Tibial artery (tissue), 4 donors: ENCODE measurements around the gene UNC13D.
A peak's percentile ranks its signal among the peaks of the same experiment; 100 is the strongest.
"Not testable (repeated sequence)": the region's sequence is repeated elsewhere in the genome, so short reads cannot be mapped to it uniquely, and the experiment has no call there.

Source experiments
- DNase-seq, 2 donors: peaks; one replicate each; pipeline ENCODE4 v3.0.0-alpha.2; 2019
- H3K27ac ChIP-seq, 2 donors: fragments of 200-600 bp; sonication (generic) in 1 of 2; 1 replicate in 1 of 2; 2 replicates in 1 of 2; pipeline ENCODE4 v1.5.1; 2018 to 2019; ENCODE audit warnings: mild to moderate bottlenecking in 1 of 2
- H3K27me3 ChIP-seq, 2 donors: fragments of 200-600 bp; sonication (generic) in 1 of 2; one replicate each; pipeline versions ENCODE4 v1.5.1 to v1.6.0; 2016 to 2019
- H3K36me3 ChIP-seq, 3 donors: fragments of 200-600 bp; sonication (generic) in 2 of 3; one replicate each; pipeline ENCODE4 v1.5.1; 2016 to 2019; ENCODE audit warnings: mild to moderate bottlenecking in 2 of 3
- H3K4me1 ChIP-seq, 4 donors: fragments of 200-600 bp; sonication (generic) in 2 of 4; 1 replicate in 3 of 4; 2 replicates in 1 of 4; pipeline ENCODE4 v1.5.1; 2016 to 2019
- H3K4me3 ChIP-seq, 2 donors: fragments of 200-600 bp; sonication (generic) in 1 of 2; 1 replicate in 1 of 2; 2 replicates in 1 of 2; pipeline ENCODE4 v1.5.1; 2018 to 2019; ENCODE audit warnings: mild to moderate bottlenecking in 2 of 2
- H3K9me3 ChIP-seq, 3 donors: fragments of 200-600 bp; sonication (generic) in 1 of 3; one replicate each; pipeline ENCODE4 v1.5.1; 2016 to 2019
- intact Hi-C: fragments of 100-400 bp; cut with DNase I; formaldehyde crosslinking; loops from one replicate; pipeline ENCODE4 v1.15.0; 2023; ENCODE audit warnings: low total_unique reads
- TF ChIP-seq, protein P1 (sequence below), 2 experiments: fragments of 200-600 bp in 1 of 2; fragments of 450-650 bp in 1 of 2; IDR thresholded peaks; one replicate each; pipeline ENCODE4 v1.5.1; 2017 to 2019; ENCODE audit warnings: antibody characterized with exemption in 2 of 2, mild to moderate bottlenecking in 1 of 2, moderate library complexity in 1 of 2

Gene UNC13D

DNA sequence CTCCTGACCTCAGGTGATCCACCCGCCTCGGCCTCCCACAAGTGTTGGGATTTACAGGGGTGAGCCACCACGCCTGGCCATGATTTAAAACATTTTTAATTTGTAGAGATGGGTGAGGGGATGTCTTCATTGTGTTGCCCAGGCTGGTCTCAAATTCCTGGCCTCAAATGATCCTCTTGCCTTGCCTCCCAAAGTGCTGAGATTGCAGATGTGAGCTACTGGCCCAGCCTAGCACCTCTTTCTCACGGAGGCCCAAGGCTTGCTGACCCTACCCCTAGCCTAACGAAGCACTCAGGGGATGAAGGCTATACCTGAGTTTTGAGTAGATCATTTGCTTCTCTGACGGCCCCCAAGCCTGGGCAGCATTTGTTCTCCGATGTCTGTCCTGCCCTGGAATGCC is 33.0 kb downstream of the UNC13D start:
- H3K27ac ChIP-seq: no peak overlapping the region
- peaks cover 38 to 64% (median 59%) of the 10 kb centered on the region in 3 donors for H3K36me3 ChIP-seq
- no peak overlapping the region for H3K4me3 ChIP-seq

DNA sequence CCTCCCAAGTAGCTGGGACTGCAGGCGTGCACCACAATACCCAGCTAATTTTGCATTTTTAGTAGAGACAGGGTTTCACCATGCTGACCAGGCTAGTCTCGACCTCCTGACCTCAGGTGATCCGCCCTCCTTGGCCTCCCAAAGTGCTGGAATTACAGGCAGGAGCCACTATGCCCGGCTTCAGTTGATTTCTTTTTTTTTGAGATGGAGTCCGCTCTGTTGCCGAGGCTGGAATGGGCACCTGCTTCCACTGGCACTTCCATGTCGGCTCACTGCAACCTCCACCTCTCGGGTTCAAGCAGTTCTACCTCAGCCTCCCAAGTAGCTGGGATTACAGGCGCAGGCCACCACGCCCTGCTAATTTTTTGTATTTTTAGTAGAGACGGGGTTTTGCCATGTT is 33.4 kb downstream of the UNC13D start:
- H3K9me3 ChIP-seq, H3K4me3 ChIP-seq, intact Hi-C loops, H3K27ac ChIP-seq, H3K27me3 ChIP-seq: not testable (repeated sequence)
- Histone ChIP-seq H3K4me1 (peaks cover 0 to 25% (median 14%) of the 10 kb centered on the region in 4 donors), H3K36me3 (peaks cover 38 to 60% (median 56%) of the 10 kb centered on the region in 3 donors)
- peak in 1 of 2 donors; percentile 55 for DNase-seq

More for the DNA sequence above, 33.0 kb downstream of the UNC13D start:
- no peak for DNase-seq
- Histone ChIP-seq H3K9me3 (no peaks in the 10 kb centered on the region), H3K27me3 (no peaks in the 10 kb centered on the region), H3K4me1 (peaks cover 0 to 25% (median 14%) of the 10 kb centered on the region in 4 donors)
- TF ChIP-seq, protein P1, sequence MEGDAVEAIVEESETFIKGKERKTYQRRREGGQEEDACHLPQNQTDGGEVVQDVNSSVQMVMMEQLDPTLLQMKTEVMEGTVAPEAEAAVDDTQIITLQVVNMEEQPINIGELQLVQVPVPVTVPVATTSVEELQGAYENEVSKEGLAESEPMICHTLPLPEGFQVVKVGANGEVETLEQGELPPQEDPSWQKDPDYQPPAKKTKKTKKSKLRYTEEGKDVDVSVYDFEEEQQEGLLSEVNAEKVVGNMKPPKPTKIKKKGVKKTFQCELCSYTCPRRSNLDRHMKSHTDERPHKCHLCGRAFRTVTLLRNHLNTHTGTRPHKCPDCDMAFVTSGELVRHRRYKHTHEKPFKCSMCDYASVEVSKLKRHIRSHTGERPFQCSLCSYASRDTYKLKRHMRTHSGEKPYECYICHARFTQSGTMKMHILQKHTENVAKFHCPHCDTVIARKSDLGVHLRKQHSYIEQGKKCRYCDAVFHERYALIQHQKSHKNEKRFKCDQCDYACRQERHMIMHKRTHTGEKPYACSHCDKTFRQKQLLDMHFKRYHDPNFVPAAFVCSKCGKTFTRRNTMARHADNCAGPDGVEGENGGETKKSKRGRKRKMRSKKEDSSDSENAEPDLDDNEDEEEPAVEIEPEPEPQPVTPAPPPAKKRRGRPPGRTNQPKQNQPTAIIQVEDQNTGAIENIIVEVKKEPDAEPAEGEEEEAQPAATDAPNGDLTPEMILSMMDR (IDR thresholded peaks at IDR 0.05): no peak
- intact Hi-C loops: no loop called here

DNA sequence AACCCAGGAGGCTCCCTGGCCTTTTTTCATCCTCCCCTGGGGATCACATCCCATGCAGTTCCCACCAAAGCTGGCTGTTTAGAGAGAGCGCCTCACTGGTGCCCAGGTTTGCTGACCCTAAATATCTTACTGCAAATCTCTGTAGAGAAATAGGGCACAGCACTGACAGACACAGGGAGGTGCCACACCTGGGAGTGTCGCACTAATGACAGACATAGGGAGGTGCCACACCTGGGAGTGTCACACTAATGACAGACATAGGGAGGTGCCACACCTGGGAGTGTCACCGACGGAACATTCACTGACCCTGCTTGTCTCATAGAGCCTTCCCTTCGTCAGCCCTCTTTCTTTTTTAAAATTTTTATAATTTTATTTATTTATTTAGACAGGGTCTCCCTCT is 34.0 kb downstream of the UNC13D start:
- Histone ChIP-seq H3K4me3 (no peak overlapping the region), H3K36me3 (peaks cover 35 to 57% (median 54%) of the 10 kb centered on the region in 3 donors), H3K9me3 (no peaks in the 10 kb centered on the region), H3K27ac (peak overlapping the region in 1 of 2 donors; percentile 45), H3K27me3 (no peaks in the 10 kb centered on the region), H3K4me1 (peaks cover 0 to 24% (median 14%) of the 10 kb centered on the region in 4 donors)
- intact Hi-C loops: no loop called here
- DNase-seq: peak in 1 of 2 donors; percentile 39
- TF ChIP-seq, protein P1 (IDR thresholded peaks at IDR 0.05): no peak

DNA sequence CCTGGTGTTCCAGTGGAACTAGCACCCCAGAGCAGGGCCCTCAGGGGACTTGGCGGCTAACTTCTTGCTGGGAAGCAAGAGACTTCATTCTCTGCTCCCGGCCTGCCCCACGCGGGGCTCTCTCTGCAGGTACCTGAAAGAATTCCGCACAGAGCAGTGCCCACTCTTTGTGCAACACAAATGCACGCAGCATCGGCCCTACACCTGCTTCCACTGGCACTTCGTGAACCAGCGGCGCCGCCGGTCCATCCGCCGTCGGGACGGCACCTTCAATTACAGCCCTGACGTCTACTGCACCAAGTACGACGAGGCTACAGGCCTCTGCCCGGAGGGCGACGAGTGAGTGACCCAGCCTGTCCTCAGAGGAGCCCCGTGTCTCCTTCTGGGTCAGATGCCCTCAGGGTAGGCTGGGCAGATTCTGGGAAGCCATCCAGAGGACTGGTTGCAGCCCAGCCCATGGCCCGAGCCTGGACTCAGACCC is 34.5 kb downstream of the UNC13D start:
- intact Hi-C loops: no loop called here
- H3K36me3 ChIP-seq: peaks cover 31 to 52% (median 48%) of the 10 kb centered on the region in 3 donors
- peak in 1 of 2 donors; percentile 61 for DNase-seq
- H3K27me3 ChIP-seq: no peaks in the 10 kb centered on the region
- H3K9me3 ChIP-seq: no peaks in the 10 kb centered on the region
- H3K27ac ChIP-seq: peak overlapping the region; percentile 45 to 59
- peaks cover 0 to 19% (median 14%) of the 10 kb centered on the region in 4 donors for H3K4me1 ChIP-seq
- TF ChIP-seq, protein P1 (IDR thresholded peaks at IDR 0.05): no peak
- H3K4me3 ChIP-seq: no peak overlapping the region

DNA sequence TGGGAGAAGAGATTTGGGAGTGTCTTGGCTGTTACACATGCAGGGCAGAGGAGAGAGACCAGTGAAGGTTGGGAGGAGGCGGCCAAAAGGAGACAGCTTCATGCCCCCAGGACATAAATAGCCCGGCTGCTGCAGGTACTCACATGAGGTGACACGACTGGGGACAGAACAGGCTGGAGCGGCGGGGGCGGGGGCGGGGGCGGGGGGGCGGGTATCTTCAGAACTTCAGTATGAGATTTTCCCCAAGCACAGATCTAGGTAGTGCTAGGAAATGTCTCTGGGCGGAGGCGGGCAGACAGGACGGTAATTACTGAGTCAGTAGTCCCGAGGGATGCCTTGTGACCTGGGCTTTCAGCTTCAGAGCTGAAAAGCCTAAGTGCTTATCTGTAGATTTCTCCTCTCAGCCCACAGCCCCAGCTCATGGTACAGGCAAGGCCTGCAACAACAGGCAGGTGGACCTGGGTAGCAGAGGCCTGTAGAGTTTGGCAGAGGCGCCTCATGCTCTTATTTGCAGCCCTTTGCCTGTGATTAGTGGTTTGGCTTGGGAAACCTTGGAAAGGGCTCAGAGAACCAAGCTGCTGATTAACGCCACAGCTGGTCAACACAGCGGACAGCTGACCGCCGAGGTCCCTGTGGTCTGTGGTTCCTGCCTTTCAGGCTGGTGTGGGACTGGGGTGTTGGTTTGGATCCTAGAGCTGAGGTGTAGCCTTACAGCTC is 35.1 kb downstream of the UNC13D start:
- intact Hi-C loops: no loop called here
- Histone ChIP-seq H3K4me1 (peaks cover 0 to 19% (median 14%) of the 10 kb centered on the region in 4 donors), H3K9me3 (no peaks in the 10 kb centered on the region), H3K4me3 (no peak overlapping the region), H3K36me3 (peaks cover 31 to 46% (median 44%) of the 10 kb centered on the region in 3 donors), H3K27ac (peak overlapping the region; percentile 45 to 59), H3K27me3 (no peaks in the 10 kb centered on the region)
- DNase-seq: peak; percentile 82 to 83
- TF ChIP-seq, protein P1 (IDR thresholded peaks at IDR 0.05): no peak

DNA sequence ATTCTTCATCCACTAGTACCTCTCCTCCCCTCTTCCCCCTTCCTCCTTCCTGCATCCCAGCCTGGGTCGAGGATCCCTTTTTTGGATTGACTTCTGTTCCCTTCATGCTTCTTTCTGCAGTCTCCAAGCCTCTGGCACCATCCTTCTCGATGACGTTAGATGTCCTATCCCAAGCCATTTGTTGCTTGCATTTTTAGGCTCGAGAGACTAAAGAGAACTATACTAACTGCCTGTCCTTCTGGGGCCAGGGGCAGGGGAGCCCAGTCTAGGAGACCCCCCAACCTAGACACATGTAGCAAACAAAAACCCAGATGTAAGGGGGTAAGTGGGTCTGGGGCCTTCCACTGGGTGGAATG is 35.7 kb downstream of the UNC13D start:
- H3K27me3 ChIP-seq: no peaks in the 10 kb centered on the region
- H3K4me3 ChIP-seq: no peak overlapping the region
- H3K4me1 ChIP-seq: peaks cover 0 to 19% (median 14%) of the 10 kb centered on the region in 4 donors
- TF ChIP-seq, protein P1 (IDR thresholded peaks at IDR 0.05): no peak
- intact Hi-C loops: no loop called here
- H3K9me3 ChIP-seq: no peaks in the 10 kb centered on the region
- peaks cover 29 to 40% (median 39%) of the 10 kb centered on the region in 3 donors for H3K36me3 ChIP-seq
- DNase-seq: peak in 1 of 2 donors; percentile 50
- H3K27ac ChIP-seq: peak overlapping the region; percentile 45 to 59
